H1 (cell line): ENCODE measurements around the gene RAB31.

ENCODE experiments used
- ASH2L ChIP-seq: fragments of 200-600, 300-600 bp; sonication (generic); IDR thresholded peaks from one replicate; pipeline ENCODE4 v1.7.1; 2017; ENCODE audit warnings: low read length
- BCL11A ChIP-seq, 2 experiments: IDR thresholded peaks; one replicate each; pipeline ENCODE4 v1.6.1; 2011; ENCODE audit warnings: low read depth in 2 of 2, low read length in 2 of 2, mild to moderate bottlenecking in 2 of 2
- EZH2 ChIP-seq: fragments of 200-600 bp; sonication (generic); IDR thresholded peaks from 2 replicates; pipeline ENCODE4 v1.7.1; 2012; ENCODE audit warnings: low read depth, mild to moderate bottlenecking, moderate library complexity, low read length, inconsistent platforms; ENCODE audit not compliant: severe bottlenecking
- JUN ChIP-seq: IDR thresholded peaks from 2 replicates; pipeline ENCODE4 v1.6.1; 2011; ENCODE audit warnings: low read depth, mild to moderate bottlenecking, improper control_type of control experiment, low read length
- SP1 ChIP-seq: IDR thresholded peaks from 2 replicates; pipeline ENCODE4 v1.6.1; 2011; ENCODE audit warnings: low read depth, low read length
- TAF1 ChIP-seq: IDR thresholded peaks from 2 replicates; pipeline ENCODE4 v1.6.1; 2011; ENCODE audit warnings: mild to moderate bottlenecking, low read depth, low read length
- TF ChIP-seq, protein P1 (sequence below), 3 experiments: IDR thresholded peaks; 1 replicate in 2 of 3; 2 replicates in 1 of 3; pipeline versions ENCODE4 v1.5.1 to v1.6.1; 2011; ENCODE audit warnings: low read length in 3 of 3, mild to moderate bottlenecking in 3 of 3, inconsistent platforms in 2 of 3, low read depth in 1 of 3, moderate library complexity in 1 of 3; ENCODE audit not compliant: insufficient read depth in 1 of 3; ENCODE audit errors: control extremely low read depth in 1 of 3

DNA sequence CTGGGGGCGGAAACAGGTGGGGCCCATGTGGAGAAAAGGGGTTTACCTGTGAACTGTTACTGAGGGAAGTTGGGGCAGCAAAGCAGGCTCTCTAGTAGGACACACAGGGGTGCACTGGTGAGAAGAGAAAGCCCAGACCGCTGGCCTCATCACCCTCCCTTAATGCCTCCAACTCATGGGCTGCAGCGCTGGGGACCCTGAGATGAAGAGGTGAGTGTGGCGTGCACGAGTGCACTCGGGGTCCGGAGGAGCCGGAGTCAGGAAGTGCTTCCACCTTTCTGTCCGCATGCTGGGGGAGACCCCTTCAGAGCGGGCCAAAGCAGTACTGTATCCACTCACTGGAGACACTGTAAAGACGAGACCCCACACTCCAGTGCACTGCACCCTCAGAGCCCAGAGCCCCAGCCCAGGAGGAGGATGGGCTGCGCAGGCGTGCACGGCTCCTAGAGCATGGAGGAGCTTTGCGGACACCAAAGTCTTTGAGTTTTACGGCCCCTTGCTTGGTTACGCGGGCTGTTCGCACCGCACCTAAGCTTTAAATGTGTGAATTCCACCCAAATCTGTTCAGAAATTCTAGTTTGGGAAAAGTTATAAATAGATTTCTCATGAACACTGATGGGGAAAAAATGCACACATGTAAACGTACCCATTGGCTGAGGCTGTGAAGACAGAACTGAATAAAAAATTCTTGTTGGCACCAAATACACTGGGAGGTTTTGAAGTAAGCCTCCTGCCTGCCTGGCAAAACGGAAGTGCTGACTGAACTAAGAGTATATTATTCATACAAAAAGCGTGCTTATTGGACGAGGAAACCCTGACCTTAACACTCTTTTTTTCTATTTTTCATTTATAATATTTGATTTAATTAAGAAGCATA is 48.4 kb upstream of the RAB31 start:
- no peak for TF ChIP-seq SP1
- no peak for TF ChIP-seq EZH2
- TF ChIP-seq BCL11A (IDR thresholded peaks at IDR 0.05; ENCODE audit: low read depth in 2 of 2, low read length in 2 of 2), result no peak
- no peak for TF ChIP-seq TAF1
- no peak for TF ChIP-seq ASH2L
- TF ChIP-seq, protein P1, sequence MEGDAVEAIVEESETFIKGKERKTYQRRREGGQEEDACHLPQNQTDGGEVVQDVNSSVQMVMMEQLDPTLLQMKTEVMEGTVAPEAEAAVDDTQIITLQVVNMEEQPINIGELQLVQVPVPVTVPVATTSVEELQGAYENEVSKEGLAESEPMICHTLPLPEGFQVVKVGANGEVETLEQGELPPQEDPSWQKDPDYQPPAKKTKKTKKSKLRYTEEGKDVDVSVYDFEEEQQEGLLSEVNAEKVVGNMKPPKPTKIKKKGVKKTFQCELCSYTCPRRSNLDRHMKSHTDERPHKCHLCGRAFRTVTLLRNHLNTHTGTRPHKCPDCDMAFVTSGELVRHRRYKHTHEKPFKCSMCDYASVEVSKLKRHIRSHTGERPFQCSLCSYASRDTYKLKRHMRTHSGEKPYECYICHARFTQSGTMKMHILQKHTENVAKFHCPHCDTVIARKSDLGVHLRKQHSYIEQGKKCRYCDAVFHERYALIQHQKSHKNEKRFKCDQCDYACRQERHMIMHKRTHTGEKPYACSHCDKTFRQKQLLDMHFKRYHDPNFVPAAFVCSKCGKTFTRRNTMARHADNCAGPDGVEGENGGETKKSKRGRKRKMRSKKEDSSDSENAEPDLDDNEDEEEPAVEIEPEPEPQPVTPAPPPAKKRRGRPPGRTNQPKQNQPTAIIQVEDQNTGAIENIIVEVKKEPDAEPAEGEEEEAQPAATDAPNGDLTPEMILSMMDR (IDR thresholded peaks at IDR 0.05; ENCODE audit: control extremely low read depth in 1 of 3, insufficient read depth in 1 of 3, low read depth in 1 of 3, low read length in 3 of 3), result no peak
- no peak for TF ChIP-seq JUN
